K562 (cell line): ENCODE results near the gene KRT1. TPM values are rescaled to one million over a fixed set of nuclear protein-coding genes. Genes with fewer than 3 reads are reported as not detected.
A peak's percentile ranks its signal among the peaks of the same experiment; 100 is the strongest.

Source experiments
- ATAC-seq: fragments of 200-7000 bp; cut with Tn5 transposase; 3 replicates; pipeline ENCODE4 v1.9.1; 2020; ENCODE audit warnings: moderate library complexity
- BruUV-seq: library from RNA; stranded (reverse); fragments of 400-500 nt; replicated peaks from 2 replicates; lab custom pipeline; 2021; lab: Mats Ljungman, UMichigan
- CTCF ChIA-PET: fragments of 300-600 bp; formaldehyde crosslinking; extraction: SDS; loops from one replicate; lab custom pipeline; 2021; ENCODE audit warnings: low intra/inter-chr PET ratio; lab: Yijun Ruan, JAX
- POLR2A ChIA-PET: fragments of 300-600, 350-650 bp; sonication (Branson Sonifier 250); formaldehyde crosslinking; extraction: SDS; loops from one replicate; lab custom pipeline; 2021; ENCODE audit warnings: antibody characterized with exemption, inconsistent platforms; lab: Yijun Ruan, JAX
- DNase-seq, 4 experiments: peaks; one replicate each; pipeline versions ENCODE4 v3.0.0 to v3.0.0-alpha.2; 2011 to 2018; ENCODE audit warnings: low spot score in 3 of 4, mixed read lengths in 3 of 4; ENCODE audit errors: extremely low read depth in 1 of 4
- FAIRE-seq: peaks from 2 replicates; lab custom pipeline; 2011; peaks lifted over from hg19 to GRCh38; lab: Jason Lieb, UNC
- H2AFZ ChIP-seq: 2 replicates; pipeline ENCODE4 v1.6.0; 2011; ENCODE audit warnings: low read depth, low read length, control low read depth, inconsistent platforms
- H3K27ac ChIP-seq: fragments of 200-600 bp; 3 replicates; pipeline ENCODE4 v1.8.0; 2011; ENCODE audit warnings: low read depth, mild to moderate bottlenecking, control low read depth, inconsistent platforms, low read length, moderate library complexity, mixed read lengths; ENCODE audit errors: extremely low read depth
- H3K27me3 ChIP-seq, 2 experiments: fragments of 300-600 bp in 1 of 2; 2 replicates in 1 of 2; 3 replicates in 1 of 2; pipeline versions ENCODE4 v1.6.0 to v1.8.0; 2011; ENCODE audit warnings: inconsistent platforms in 2 of 2, low read length in 2 of 2, mild to moderate bottlenecking in 1 of 2, mixed read lengths in 1 of 2, moderate library complexity in 1 of 2; ENCODE audit not compliant: control insufficient read depth in 2 of 2, insufficient read depth in 2 of 2
- H3K36me3 ChIP-seq: fragments of 300-600 bp; 3 replicates; pipeline ENCODE4 v1.8.0; 2011; ENCODE audit warnings: mild to moderate bottlenecking, low read length, inconsistent platforms; ENCODE audit not compliant: control insufficient read depth, insufficient read depth
- H3K4me1 ChIP-seq, 2 experiments: fragments of 200-600 bp in 1 of 2; replicated peaks in 1 of 2; 2 replicates in 1 of 2; 3 replicates in 1 of 2; pipeline versions ENCODE4 v1.5.1 to v1.8.0; 2011; ENCODE audit warnings: inconsistent platforms in 2 of 2, low read length in 2 of 2, mild to moderate bottlenecking in 1 of 2, mixed read lengths in 1 of 2, moderate library complexity in 1 of 2; ENCODE audit not compliant: control insufficient read depth in 2 of 2, insufficient read depth in 2 of 2
- H3K4me2 ChIP-seq: 2 replicates; pipeline ENCODE4 v1.6.1; 2011; ENCODE audit warnings: low read length, control low read depth, inconsistent platforms, mixed read lengths; ENCODE audit not compliant: insufficient read depth
- H3K4me3 ChIP-seq: fragments of 200-600 bp; sonication (generic), shearing (Covaris generic); 2 replicates; pipeline ENCODE4 v1.5.1; 2016; ENCODE audit warnings: control low read depth, inconsistent platforms
- H3K79me2 ChIP-seq: fragments of 200-600 bp; 3 replicates; pipeline ENCODE4 v1.8.0; 2011; ENCODE audit warnings: low read length, inconsistent platforms; ENCODE audit not compliant: control insufficient read depth, insufficient read depth
- H3K9ac ChIP-seq, 2 experiments: 2 replicates each; pipeline versions ENCODE4 v1.6.0 to v1.6.1; 2011; ENCODE audit warnings: low read depth in 2 of 2, low read length in 2 of 2, control low read depth in 1 of 2, inconsistent platforms in 1 of 2, mild to moderate bottlenecking in 1 of 2, mixed read lengths in 1 of 2; ENCODE audit not compliant: insufficient read depth in 1 of 2
- H3K9me1 ChIP-seq: one replicate; pipeline ENCODE4 v1.6.0; 2011; ENCODE audit warnings: inconsistent platforms, mild to moderate bottlenecking, low read length, moderate library complexity; ENCODE audit not compliant: control insufficient read depth, insufficient read depth
- H3K9me3 ChIP-seq: replicated peaks from 2 replicates; pipeline ENCODE4 v1.5.1; 2011; ENCODE audit warnings: low read depth, low read length, inconsistent platforms; ENCODE audit not compliant: control insufficient read depth, insufficient read depth
- H4K20me1 ChIP-seq: replicated peaks from 2 replicates; pipeline ENCODE4 v1.6.1; 2011; ENCODE audit warnings: low read length, inconsistent platforms, mixed read lengths; ENCODE audit not compliant: control insufficient read depth, insufficient read depth
- ATF3 ChIP-seq, 2 experiments: fragments of 450-650 bp in 1 of 2; sonication (generic) in 1 of 2; formaldehyde crosslinking in 1 of 2; IDR thresholded peaks in 1 of 2; conservative IDR thresholded peaks in 1 of 2; 2 replicates each; pipeline versions ENCODE4 v1.6.1 to v1.8.1; 2016 to 2023; ENCODE audit warnings: mild to moderate bottlenecking in 2 of 2, moderate library complexity in 2 of 2, inconsistent platforms in 1 of 2, missing genetic modification reagents in 1 of 2
- CBX5 ChIP-seq: IDR thresholded peaks from 2 replicates; pipeline ENCODE4 v1.6.1; 2014; ENCODE audit warnings: low read depth, borderline replicate concordance
- CCNT2 ChIP-seq: IDR thresholded peaks from 2 replicates; pipeline ENCODE4 v1.6.1; 2011; ENCODE audit warnings: borderline replicate concordance, low read depth, mild to moderate bottlenecking, moderate library complexity, mixed read lengths, low read length; ENCODE audit not compliant: insufficient read length; ENCODE audit errors: extremely low read depth
- ERF ChIP-seq: fragments of 450-650 bp; formaldehyde crosslinking; IDR thresholded peaks from 2 replicates; pipeline ENCODE4 v1.4.0; 2020; ENCODE audit warnings: mild to moderate bottlenecking, mixed read lengths
- GABPB2 ChIP-seq: fragments of 250-450 bp; sonication (Bioruptor Pico); conservative IDR thresholded peaks from 2 replicates; pipeline ENCODE4 v1.5.1; 2021; ENCODE audit warnings: mild to moderate bottlenecking
- HNRNPLL ChIP-seq: fragments of 200-400 bp; formaldehyde crosslinking; IDR thresholded peaks from 2 replicates; pipeline ENCODE4 v1.6.1; 2017; ENCODE audit warnings: low read length, low read depth, mild to moderate bottlenecking; ENCODE audit not compliant: poor library complexity, severe bottlenecking
- SAFB2 ChIP-seq: fragments of 200-400 bp; formaldehyde crosslinking; IDR thresholded peaks from 2 replicates; pipeline ENCODE4 v1.6.1; 2018; ENCODE audit warnings: borderline replicate concordance, low read length, low read depth, moderate library complexity; ENCODE audit not compliant: severe bottlenecking
- SPI1 ChIP-seq: IDR thresholded peaks from 2 replicates; pipeline ENCODE4 v1.6.1; 2011; ENCODE audit warnings: low read depth, low read length, control low read depth, borderline replicate concordance
- WHSC1 ChIP-seq: IDR thresholded peaks from one replicate; pipeline ENCODE4 v1.6.1; 2012; ENCODE audit warnings: low read length, control low read depth, inconsistent platforms
- ZNF175 ChIP-seq: fragments of 200-800 bp; sonication (Bioruptor generic); IDR thresholded peaks from 2 replicates; pipeline ENCODE4 v1.6.1; 2016; ENCODE audit warnings: low read depth, mild to moderate bottlenecking, missing genetic modification characterization, missing compliant biosample characterization
- ZNF263 ChIP-seq: sonication (generic); formaldehyde crosslinking; IDR thresholded peaks from 2 replicates; pipeline ENCODE4 v1.8.0; 2022; ENCODE audit warnings: mild to moderate bottlenecking, missing genetic modification reagents, borderline replicate concordance
- ZSCAN32 ChIP-seq: fragments of 450-650 bp; formaldehyde crosslinking; IDR thresholded peaks from 2 replicates; pipeline ENCODE4 v1.4.0; 2020; ENCODE audit warnings: mild to moderate bottlenecking, moderate library complexity
- WGBS: fragments of 100-300 bp; shearing (Covaris generic); methylation state at CpG from one replicate; pipeline ENCODE4 v1.1.6; 2016; ENCODE audit warnings: low coverage, mixed read lengths; ENCODE audit not compliant: insufficient coverage; ENCODE audit errors: missing lambda C conversion rate; 5-methylcytosine and 5-hydroxymethylcytosine counted together
- in situ Hi-C: fragments of 300-500 bp; cut with MboI; formaldehyde crosslinking; loops from 4 replicates; pipeline ENCODE4 v1.15.0; 2018; ENCODE audit warnings: inconsistent platforms, mixed read lengths
- intact Hi-C: fragments of 100-400 bp; cut with micrococcal nuclease; formaldehyde crosslinking; loops from 2 replicates; pipeline ENCODE4 v1.14.2; 2022
- polyA plus RNA-seq, 8 experiments: library from polyadenylated mRNA; depleted of rRNA in 4 of 8; stranded (reverse) in 5 of 8; unstranded in 3 of 8; fragments of >200 nt; fragmentation: Nextera tagmentation in 2 of 8; fragmentation: Illumina TruSeq in 1 of 8; extraction: Ambion mirVana in 2 of 8; extraction: Trizol in 1 of 8; gene quantifications; 2 replicates each; pipeline versions ENCODE4 v1.2.1 to v1.2.3, GENCODE V29; 2011 to 2014; ENCODE audit warnings: inconsistent platforms in 1 of 8, missing spikeins in 1 of 8
- total RNA-seq, 7 experiments: library from RNA; depleted of rRNA in 6 of 7; stranded (reverse); fragments of >200 nt in 6 of 7; fragmentation: Illumina TruSeq in 2 of 7; extraction: Trizol in 2 of 7; gene quantifications; 2 replicates each; pipeline versions ENCODE4 v1.2.1 to v1.2.3, GENCODE V29; 2011 to 2021; ENCODE audit warnings: low replicate concordance in 1 of 7

The KRT1 gene
- total and polyA plus RNA-seq, 9 of the 15 experiments (the other 6 are each of a cell fraction or from before 2014, with no cell fraction given): 0.18 TPM; not detected in 8

- no peak overlapping the region for H3K27ac ChIP-seq
- intact Hi-C loops (no loop called here), in situ Hi-C loops (no loop called here)
- FAIRE-seq: no peak
- ChIA-PET CTCF (no interaction called here), POLR2A (interaction anchor here (1.0 kb wide), 1 partner anchor 24 kb away, joined by 3 read pairs; no protein-coding TSS in a partner anchor)
- no peaks in the 10 kb centered on the region for H3K36me3 ChIP-seq
- H3K4me3 ChIP-seq: no peak overlapping the region
- no TSS peak for BruUV-seq
- H3K9ac ChIP-seq: peak overlapping the region in 1 of 2 experiments; percentile 11; a peak in 1 of 4 replicates
- no peaks in the 10 kb centered on the region for H4K20me1 ChIP-seq
- H3K4me1 ChIP-seq: peaks cover 8 to 33% of the 10 kb centered on the region in 2 experiments
- no peaks in the 10 kb centered on the region for H3K79me2 ChIP-seq
- no peaks in the 10 kb centered on the region for H3K9me3 ChIP-seq
- H3K27me3 ChIP-seq: no peaks in the 10 kb centered on the region
- peak overlapping the region; percentile 60; the same call in 1 of the 2 replicates for H2AFZ ChIP-seq
- TF ChIP-seq ZNF175 (CRISPR knock-in tag) (no peak), SPI1 (0 out of 2 replicates have a peak, but pooled peaks have one; percentile 31)
- TF ChIP-seq, all 486 proteins: peak for 1
- WGBS: 21% methylated on average over 4 of the region's 4 CpGs
- no peak for ATAC-seq
- Histone ChIP-seq H3K4me2 (no peak overlapping the region), H3K9me1 (no peaks in the 10 kb centered on the region)
- DNase-seq: no peak
These were observed 46.8 kb downstream of the KRT1 start for GRCh38 chr12:52633383-52633782.

GRCh38 chr12:52632656-52633055, 47.6 kb downstream of the KRT1 start:
- H3K27me3 ChIP-seq: no peaks in the 10 kb centered on the region
- no peaks in the 10 kb centered on the region for H3K36me3 ChIP-seq
- H3K4me3 ChIP-seq: no peak overlapping the region
- no peak overlapping the region for H2AFZ ChIP-seq
- no peak overlapping the region for H3K9ac ChIP-seq
- BruUV-seq: no TSS peak
- no peak for FAIRE-seq
- ATAC-seq: no peak
- CTCF ChIA-PET: no interaction called here
- DNase-seq: no peak
- H3K9me1 ChIP-seq: no peaks in the 10 kb centered on the region
- in situ Hi-C loops: no loop called here
- H4K20me1 ChIP-seq: no peaks in the 10 kb centered on the region
- H3K9me3 ChIP-seq: no peaks in the 10 kb centered on the region
- no peak overlapping the region for H3K27ac ChIP-seq
- no peak overlapping the region for H3K4me2 ChIP-seq
- 66% methylated on average over 4 of the region's 4 CpGs for WGBS
- POLR2A ChIA-PET: interaction anchor here (1.0 kb wide), 1 partner anchor 25 kb away, joined by 3 read pairs; no protein-coding TSS in a partner anchor
- no peaks in the 10 kb centered on the region for H3K79me2 ChIP-seq
- intact Hi-C loops: no loop called here
- peaks cover 8 to 33% of the 10 kb centered on the region in 2 experiments for H3K4me1 ChIP-seq
- TF ChIP-seq CBX5 (no peak), HNRNPLL (no peak), GABPB2 (no peak), ZNF263 (CRISPR knock-in tag) (no peak), ATF3 (IDR thresholded peaks at IDR 0.05) (no peak), ATF3 (CRISPR knock-in tag; conservative IDR thresholded peaks at IDR 0.05) (no peak), CCNT2 (no peak), ERF (no peak), WHSC1 (no peak), SAFB2 (no peak), ZSCAN32 (CRISPR knock-in tag) (no peak)
